NCI-H2029 (cell line): ENCODE results near the gene PDE4D.
A peak's percentile ranks its signal among the peaks of the same experiment; 100 is the strongest.

Experiments used
- DNase-seq: peaks from one replicate; lab custom pipeline; 2025; lab: John Stamatoyannopoulos, UW

Gene PDE4D

GRCh38 chr5:59506285-59506877 lies 387.1 kb downstream of the PDE4D start:
- DNase-seq = peak; percentile 31

GRCh38 chr5:59504043-59504442 lies 389.5 kb downstream of the PDE4D start:
- DNase-seq = no peak

- peak; percentile 64 for DNase-seq
Observed at GRCh38 chr5:59503220-59503619, 390.3 kb downstream of the PDE4D start.

GRCh38 chr5:59501316-59501715 lies 392.2 kb downstream of the PDE4D start:
- no peak for DNase-seq

GRCh38 chr5:59500014-59500413 lies 393.5 kb downstream of the PDE4D start:
- DNase-seq = no peak

GRCh38 chr5:59497207-59497606 lies 396.3 kb downstream of the PDE4D start:
- no peak for DNase-seq

GRCh38 chr5:59496524-59497134 lies 396.9 kb downstream of the PDE4D start:
- DNase-seq = no peak

- no peak for DNase-seq
Observed at GRCh38 chr5:59491945-59492344, 401.6 kb downstream of the PDE4D start.

GRCh38 chr5:59489551-59489950 lies 404.0 kb downstream of the PDE4D start:
- no peak for DNase-seq

- no peak for DNase-seq
Observed at GRCh38 chr5:59487772-59488729, 405.5 kb downstream of the PDE4D start.

- no peak for DNase-seq
Observed at GRCh38 chr5:59487068-59487686, 406.3 kb downstream of the PDE4D start.

GRCh38 chr5:59486508-59486907 lies 407.0 kb downstream of the PDE4D start:
- DNase-seq = no peak

GRCh38 chr5:59485629-59486439 lies 407.7 kb downstream of the PDE4D start:
- no peak for DNase-seq

- DNase-seq = no peak
Observed at GRCh38 chr5:59485107-59485506, 408.4 kb downstream of the PDE4D start.

GRCh38 chr5:59484618-59485017 lies 408.9 kb downstream of the PDE4D start:
- DNase-seq = no peak

GRCh38 chr5:59483971-59484472 lies 409.5 kb downstream of the PDE4D start:
- no peak for DNase-seq

- no peak for DNase-seq
Observed at GRCh38 chr5:59479086-59479485, 414.4 kb downstream of the PDE4D start.

- no peak for DNase-seq
Observed at GRCh38 chr5:59474324-59474723, 419.2 kb downstream of the PDE4D start.

- no peak for DNase-seq
Observed at GRCh38 chr5:59473611-59474010, 419.9 kb downstream of the PDE4D start.

GRCh38 chr5:59471463-59471862 lies 422.1 kb downstream of the PDE4D start:
- DNase-seq = no peak

GRCh38 chr5:59467969-59468368 lies 425.6 kb downstream of the PDE4D start:
- DNase-seq = no peak
